HG03342 (cell line): ENCODE results near the gene IFIT2.

Experiments used
- ATAC-seq: cut with Tn5 transposase; IDR thresholded peaks from one replicate; pipeline ENCODE4 v1.9.1; 2021; ENCODE audit warnings: mild to moderate bottlenecking, moderate library complexity; ENCODE audit not compliant: unreplicated experiment

Gene IFIT2

GRCh38 chr10:89337484-89337883 is 35.6 kb downstream of the IFIT2 start:
- ATAC-seq = no peak

- ATAC-seq = no peak
These were observed 36.9 kb downstream of the IFIT2 start for GRCh38 chr10:89338713-89339112.

GRCh38 chr10:89339875-89340274 is 38.0 kb downstream of the IFIT2 start:
- ATAC-seq = no peak

GRCh38 chr10:89341649-89342048 is 39.8 kb downstream of the IFIT2 start:
- ATAC-seq = no peak

- ATAC-seq = no peak
These were observed 40.5 kb downstream of the IFIT2 start for GRCh38 chr10:89342206-89342958.

- no peak for ATAC-seq
These were observed 41.4 kb downstream of the IFIT2 start for GRCh38 chr10:89343089-89343767.

GRCh38 chr10:89344156-89344555 is 42.3 kb downstream of the IFIT2 start:
- no peak for ATAC-seq

GRCh38 chr10:89345367-89346000 is 43.6 kb downstream of the IFIT2 start:
- no peak for ATAC-seq

- ATAC-seq = no peak
These were observed 44.8 kb downstream of the IFIT2 start for GRCh38 chr10:89346405-89347254.

- no peak for ATAC-seq
These were observed 46.0 kb downstream of the IFIT2 start for GRCh38 chr10:89347701-89348457.

GRCh38 chr10:89348481-89348880 is 46.6 kb downstream of the IFIT2 start:
- ATAC-seq = no peak

GRCh38 chr10:89348975-89349374 is 47.1 kb downstream of the IFIT2 start:
- no peak for ATAC-seq

- ATAC-seq = peak; percentile 37
These were observed 48.9 kb downstream of the IFIT2 start for GRCh38 chr10:89350631-89351315.

GRCh38 chr10:89351412-89351779 is 49.5 kb downstream of the IFIT2 start:
- ATAC-seq = peak; percentile 87

- peak; percentile 23 for ATAC-seq
These were observed 50.1 kb downstream of the IFIT2 start for GRCh38 chr10:89351780-89352597.

- ATAC-seq = no peak
These were observed 51.0 kb downstream of the IFIT2 start for GRCh38 chr10:89352802-89353201.

- no peak for ATAC-seq
These were observed 53.6 kb downstream of the IFIT2 start for GRCh38 chr10:89355394-89355931.

- no peak for ATAC-seq
These were observed 55.2 kb downstream of the IFIT2 start for GRCh38 chr10:89357096-89357495.

GRCh38 chr10:89357975-89358374 is 56.1 kb downstream of the IFIT2 start:
- no peak for ATAC-seq
